Osteoblast (primary cell): Measurements from ENCODE around the gene PTPRE. TPM values are rescaled to one million over a fixed set of nuclear protein-coding genes. Genes with fewer than 3 reads are reported as not detected.

Experiments used
- DNase-seq: peaks from one replicate; pipeline ENCODE4 v3.0.0; 2011; ENCODE audit warnings: low spot score, mixed read lengths; ENCODE audit not compliant: insufficient read length; ENCODE audit errors: missing footprints
- H2AFZ ChIP-seq: 2 replicates; pipeline ENCODE4 v1.6.0; 2011; ENCODE audit warnings: mild to moderate bottlenecking, low read length
- H3K27ac ChIP-seq: 2 replicates; pipeline ENCODE4 v1.5.1; 2011; ENCODE audit warnings: mild to moderate bottlenecking, low read depth, low read length, moderate library complexity
- H3K27me3 ChIP-seq: 2 replicates; pipeline ENCODE4 v1.6.0; 2012; ENCODE audit warnings: mild to moderate bottlenecking, control low read depth, inconsistent platforms, low read length, moderate library complexity; ENCODE audit not compliant: insufficient read depth
- H3K36me3 ChIP-seq: 2 replicates; pipeline ENCODE4 v1.5.1; 2011; ENCODE audit warnings: mild to moderate bottlenecking, low read length, control low read depth, moderate library complexity; ENCODE audit not compliant: insufficient read depth
- H3K4me1 ChIP-seq: 2 replicates; pipeline ENCODE4 v1.5.1; 2011; ENCODE audit warnings: mild to moderate bottlenecking, low read length, control low read depth, moderate library complexity; ENCODE audit not compliant: insufficient read depth
- H3K4me2 ChIP-seq: 2 replicates; pipeline ENCODE4 v1.6.0; 2011; ENCODE audit warnings: mild to moderate bottlenecking, low read length; ENCODE audit not compliant: insufficient read depth
- H3K4me3 ChIP-seq: fragments of 200-600 bp; sonication (generic); 3 replicates; pipeline ENCODE4 v1.5.1; 2012; ENCODE audit warnings: mild to moderate bottlenecking, low read length, inconsistent platforms; ENCODE audit not compliant: insufficient read depth
- H3K79me2 ChIP-seq: 2 replicates; pipeline ENCODE4 v1.6.0; 2012; ENCODE audit warnings: mild to moderate bottlenecking, low read length, control low read depth, inconsistent platforms; ENCODE audit not compliant: insufficient read depth
- H3K9me3 ChIP-seq: 2 replicates; pipeline ENCODE4 v1.5.1; 2011; ENCODE audit warnings: low read depth, low read length, control low read depth
- H4K20me1 ChIP-seq: 2 replicates; pipeline ENCODE4 v1.6.0; 2012; ENCODE audit warnings: mild to moderate bottlenecking, low read length, control low read depth; ENCODE audit not compliant: insufficient read depth
- CTCF ChIP-seq: IDR thresholded peaks from 2 replicates; pipeline ENCODE4 v1.5.1; 2011; ENCODE audit warnings: mild to moderate bottlenecking, low read depth, low read length, moderate library complexity; ENCODE audit errors: extremely low read depth
- total RNA-seq: library from RNA; depleted of rRNA; stranded (reverse); fragments of >200 nt; gene quantifications from 2 replicates; pipeline ENCODE4 v1.2.3, GENCODE V29; 2012

Gene PTPRE
- total RNA-seq, 1 donor: 9.0 TPM

GRCh38 chr10:128111696-128112095, 204.8 kb downstream of the PTPRE start:
- H4K20me1 ChIP-seq: no peaks in the 10 kb centered on the region
- H3K79me2 ChIP-seq: peaks cover 9% of the 10 kb centered on the region
- H2AFZ ChIP-seq: no peak overlapping the region
- peaks cover 86% of the 10 kb centered on the region for H3K36me3 ChIP-seq
- no peak overlapping the region for H3K4me3 ChIP-seq
- H3K27me3 ChIP-seq: no peaks in the 10 kb centered on the region
- H3K4me1 ChIP-seq: no peaks in the 10 kb centered on the region
- no peaks in the 10 kb centered on the region for H3K9me3 ChIP-seq
- H3K4me2 ChIP-seq: no peak overlapping the region
- TF ChIP-seq CTCF: no peak
- no peak for DNase-seq
- H3K27ac ChIP-seq: no peak overlapping the region

- no peak for TF ChIP-seq CTCF
- Histone ChIP-seq H3K4me2 (no peak overlapping the region), H3K79me2 (peaks cover 17% of the 10 kb centered on the region), H3K9me3 (no peaks in the 10 kb centered on the region), H4K20me1 (no peaks in the 10 kb centered on the region), H3K27me3 (no peaks in the 10 kb centered on the region), H3K36me3 (peaks cover 73% of the 10 kb centered on the region), H3K4me3 (no peak overlapping the region), H3K27ac (no peak overlapping the region), H2AFZ (no peak overlapping the region), H3K4me1 (no peaks in the 10 kb centered on the region)
- DNase-seq: no peak
These were observed 206.1 kb downstream of the PTPRE start for GRCh38 chr10:128113026-128113425.

DNA sequence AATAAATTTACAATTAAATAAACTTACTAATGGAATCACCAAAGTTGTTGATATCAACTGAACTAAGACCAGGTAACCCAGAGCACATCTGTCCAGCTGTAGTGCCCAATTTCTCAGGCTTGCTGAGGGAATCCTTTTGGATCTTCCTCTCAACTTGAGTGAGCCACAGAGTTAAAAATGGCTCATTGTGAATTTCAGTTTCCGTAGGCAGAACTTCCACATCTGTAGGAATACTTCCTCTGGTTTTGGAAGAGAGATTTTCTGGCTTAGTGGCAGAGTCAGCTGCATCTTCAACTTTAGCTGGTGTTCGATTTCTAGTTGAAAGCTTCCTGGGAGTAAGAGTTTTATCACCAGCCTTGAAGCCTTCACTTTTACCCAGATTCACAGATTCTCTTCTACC, 208.0 kb downstream of the PTPRE start:
- peaks cover 56% of the 10 kb centered on the region for H3K36me3 ChIP-seq
- no peaks in the 10 kb centered on the region for H3K27me3 ChIP-seq
- no peak for TF ChIP-seq CTCF
- no peaks in the 10 kb centered on the region for H3K9me3 ChIP-seq
- peaks cover 24% of the 10 kb centered on the region for H3K79me2 ChIP-seq
- H3K4me1 ChIP-seq: no peaks in the 10 kb centered on the region
- H3K4me2 ChIP-seq: no peak overlapping the region
- H4K20me1 ChIP-seq: no peaks in the 10 kb centered on the region
- H2AFZ ChIP-seq: no peak overlapping the region
- no peak overlapping the region for H3K27ac ChIP-seq
- DNase-seq: no peak
- no peak overlapping the region for H3K4me3 ChIP-seq

DNA sequence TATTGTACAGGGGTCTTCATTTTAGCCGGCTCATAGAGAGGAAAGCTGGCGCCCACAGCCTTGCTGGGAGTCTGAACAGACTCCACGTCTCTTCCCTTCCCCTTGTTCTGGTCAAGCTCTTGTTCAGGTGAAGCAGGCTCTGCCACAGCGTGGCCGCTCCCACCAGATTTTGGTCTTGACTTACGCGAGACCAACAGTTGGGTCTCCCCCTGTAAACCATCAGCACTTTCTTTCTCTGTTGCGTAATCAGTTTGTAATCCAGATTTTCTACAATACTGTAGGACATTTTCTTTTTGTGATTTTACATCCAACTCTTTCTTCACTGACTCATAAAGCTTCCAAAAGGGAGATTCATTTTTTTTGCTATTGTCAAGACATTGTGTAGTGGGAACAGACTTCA, 208.5 kb downstream of the PTPRE start:
- H4K20me1 ChIP-seq: no peaks in the 10 kb centered on the region
- no peaks in the 10 kb centered on the region for H3K4me1 ChIP-seq
- DNase-seq: no peak
- no peaks in the 10 kb centered on the region for H3K27me3 ChIP-seq
- peaks cover 28% of the 10 kb centered on the region for H3K79me2 ChIP-seq
- no peak overlapping the region for H3K4me2 ChIP-seq
- H3K36me3 ChIP-seq: peaks cover 52% of the 10 kb centered on the region
- H2AFZ ChIP-seq: no peak overlapping the region
- no peak for TF ChIP-seq CTCF
- H3K27ac ChIP-seq: no peak overlapping the region
- H3K9me3 ChIP-seq: no peaks in the 10 kb centered on the region
- no peak overlapping the region for H3K4me3 ChIP-seq
